ENCODE measurements around the gene ADAD1.

- TF ChIP-seq CTCF (IDR thresholded peaks at IDR 0.05; ENCODE audit: poor library complexity), result no peak
- TF ChIP-seq EZH2 (IDR thresholded peaks at IDR 0.05; ENCODE audit: borderline replicate concordance), result no peak
Observed at GRCh38 chr4:122384245-122384644, 5.4 kb downstream of the ADAD1 start.

Measured in hepatocyte (in vitro differentiated cells).